Stimulated activated CD4-positive, alpha-beta T cell treated with anti-CD3 and anti-CD28 coated beads, Interleukin-2, amount 100 ng/mL, for 4 hours (primary cell): ENCODE data around the gene TYK2.
"Not testable (repeated sequence)": the region's sequence is repeated elsewhere in the genome, so short reads cannot be mapped to it uniquely, and the experiment has no call there.

ENCODE experiments used
- DNase-seq: peaks from one replicate; pipeline ENCODE4 v3.0.0-alpha.2; 2020; ENCODE audit warnings: low read depth

TYK2 gene

GRCh38 chr19:10372690-10373089 is 7.7 kb downstream of the TYK2 start:
- DNase-seq, result no peak

- no peak for DNase-seq
Observed at GRCh38 chr19:10368101-10368803, 12.1 kb downstream of the TYK2 start.

- not testable (repeated sequence) for DNase-seq
Observed at GRCh38 chr19:10366950-10367512, 13.3 kb downstream of the TYK2 start.

GRCh38 chr19:10365518-10365917 is 14.9 kb downstream of the TYK2 start:
- no peak for DNase-seq

GRCh38 chr19:10364644-10365043 is 15.7 kb downstream of the TYK2 start:
- DNase-seq, result no peak

GRCh38 chr19:10363789-10364281 is 16.5 kb downstream of the TYK2 start:
- no peak for DNase-seq

GRCh38 chr19:10362259-10362658 is 18.1 kb downstream of the TYK2 start:
- no peak for DNase-seq

GRCh38 chr19:10361569-10362011 is 18.8 kb downstream of the TYK2 start:
- no peak for DNase-seq

- DNase-seq, result no peak
Observed at GRCh38 chr19:10356431-10356830, 23.9 kb downstream of the TYK2 start.

- no peak for DNase-seq
Observed at GRCh38 chr19:10353793-10354391, 26.5 kb downstream of the TYK2 start.

- DNase-seq, result no peak
Observed at GRCh38 chr19:10352764-10353671, 27.4 kb downstream of the TYK2 start.

- no peak for DNase-seq
Observed at GRCh38 chr19:10346509-10346908, 33.9 kb downstream of the TYK2 start.

GRCh38 chr19:10344780-10345179 is 35.6 kb downstream of the TYK2 start:
- DNase-seq, result no peak

- no peak for DNase-seq
Observed at GRCh38 chr19:10343495-10343894, 36.9 kb downstream of the TYK2 start.

GRCh38 chr19:10339977-10340376 is 40.4 kb downstream of the TYK2 start:
- DNase-seq, result no peak

GRCh38 chr19:10339380-10339960 is 40.9 kb downstream of the TYK2 start, which contains the start of gene ICAM3:
ICAM3 (minus strand) TSS chr19:10339624; CDS start chr19:10339614, 10 bp downstream.
- peak; percentile 41 for DNase-seq

- DNase-seq, result no peak
Observed at GRCh38 chr19:10338940-10339339, 41.4 kb downstream of the TYK2 start.

- DNase-seq, result not testable (repeated sequence)
Observed at GRCh38 chr19:10336725-10337124, 43.6 kb downstream of the TYK2 start.

GRCh38 chr19:10335352-10335985 is 44.9 kb downstream of the TYK2 start:
- DNase-seq, result no peak

GRCh38 chr19:10334588-10335351 is 45.6 kb downstream of the TYK2 start:
- DNase-seq, result no peak
